Tibial artery (tissue), 4 donors: ENCODE results near the gene PTPN13.

Experiments
- DNase-seq, 2 donors: peaks; one replicate each; pipeline ENCODE4 v3.0.0-alpha.2; 2019
- H3K27ac ChIP-seq, 2 donors: fragments of 200-600 bp; sonication (generic) in 1 of 2; 1 replicate in 1 of 2; 2 replicates in 1 of 2; pipeline ENCODE4 v1.5.1; 2018 to 2019; ENCODE audit warnings: mild to moderate bottlenecking in 1 of 2
- H3K27me3 ChIP-seq, 2 donors: fragments of 200-600 bp; sonication (generic) in 1 of 2; one replicate each; pipeline versions ENCODE4 v1.5.1 to v1.6.0; 2016 to 2019
- H3K36me3 ChIP-seq, 3 donors: fragments of 200-600 bp; sonication (generic) in 2 of 3; one replicate each; pipeline ENCODE4 v1.5.1; 2016 to 2019; ENCODE audit warnings: mild to moderate bottlenecking in 2 of 3
- H3K4me1 ChIP-seq, 4 donors: fragments of 200-600 bp; sonication (generic) in 2 of 4; 1 replicate in 3 of 4; 2 replicates in 1 of 4; pipeline ENCODE4 v1.5.1; 2016 to 2019
- H3K4me3 ChIP-seq, 2 donors: fragments of 200-600 bp; sonication (generic) in 1 of 2; 1 replicate in 1 of 2; 2 replicates in 1 of 2; pipeline ENCODE4 v1.5.1; 2018 to 2019; ENCODE audit warnings: mild to moderate bottlenecking in 2 of 2
- H3K9me3 ChIP-seq, 3 donors: fragments of 200-600 bp; sonication (generic) in 1 of 3; one replicate each; pipeline ENCODE4 v1.5.1; 2016 to 2019
- CTCF ChIP-seq, 2 experiments: fragments of 200-600 bp in 1 of 2; fragments of 450-650 bp in 1 of 2; IDR thresholded peaks; one replicate each; pipeline ENCODE4 v1.5.1; 2017 to 2019; ENCODE audit warnings: antibody characterized with exemption in 2 of 2, mild to moderate bottlenecking in 1 of 2, moderate library complexity in 1 of 2
- intact Hi-C: fragments of 100-400 bp; cut with DNase I; formaldehyde crosslinking; loops from one replicate; pipeline ENCODE4 v1.15.0; 2023; ENCODE audit warnings: low total_unique reads

Gene PTPN13

GRCh38 chr4:86587381-86588140, 6.6 kb upstream of the PTPN13 start:
- no peaks in the 10 kb centered on the region for H3K9me3 ChIP-seq
- no peaks in the 10 kb centered on the region for H3K36me3 ChIP-seq
- TF ChIP-seq CTCF (IDR thresholded peaks at IDR 0.05): no peak
- no peak for DNase-seq
- intact Hi-C loops: no loop called here
- H3K27ac ChIP-seq: no peak overlapping the region
- no peaks in the 10 kb centered on the region for H3K27me3 ChIP-seq
- H3K4me1 ChIP-seq: peaks cover 0 to 8% (median 2%) of the 10 kb centered on the region in 4 donors
- no peak overlapping the region for H3K4me3 ChIP-seq

DNA sequence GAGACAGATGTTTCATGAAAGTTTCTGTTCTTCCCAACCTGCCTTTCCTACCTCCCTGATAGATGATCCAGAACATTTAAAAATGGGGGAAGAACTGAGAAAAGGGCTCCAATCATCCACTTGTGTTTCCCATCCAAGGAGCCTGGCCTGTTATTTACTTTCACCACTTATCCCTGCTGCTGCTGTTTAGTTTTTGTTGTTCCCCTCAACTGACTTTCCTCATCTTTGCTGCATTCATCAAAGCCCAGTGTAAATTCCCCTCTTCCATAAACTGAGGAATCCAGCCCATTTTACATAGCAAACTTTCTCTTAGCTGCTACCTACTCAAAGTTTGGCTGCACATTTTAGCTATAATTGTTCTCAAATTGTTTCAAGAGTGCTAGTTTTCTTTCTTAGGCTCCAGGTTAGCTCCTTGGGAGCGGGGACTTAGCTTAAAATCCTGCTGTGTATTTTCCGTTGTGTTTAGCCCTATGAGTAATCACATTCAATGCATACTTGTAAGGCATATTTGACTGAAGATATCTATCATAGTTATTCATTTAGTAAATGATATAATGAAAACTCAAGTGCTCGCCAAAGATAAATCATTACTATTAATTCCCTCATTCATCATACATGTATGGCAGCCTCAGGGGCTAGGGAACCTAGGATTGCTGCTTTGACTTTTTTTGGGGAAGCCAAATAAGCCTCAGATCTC, 1.4 kb upstream of the PTPN13 start:
- no peak overlapping the region for H3K4me3 ChIP-seq
- no peaks in the 10 kb centered on the region for H3K36me3 ChIP-seq
- H3K9me3 ChIP-seq: no peaks in the 10 kb centered on the region
- DNase-seq: no peak
- intact Hi-C loops: loop anchor here (10.0 kb wide), 1 partner anchor 312 kb away; no protein-coding TSS in a partner anchor
- no peaks in the 10 kb centered on the region for H3K27me3 ChIP-seq
- H3K4me1 ChIP-seq: peaks cover 0 to 28% (median 3%) of the 10 kb centered on the region in 4 donors
- no peak for TF ChIP-seq CTCF (IDR thresholded peaks at IDR 0.05)
- H3K27ac ChIP-seq: peak overlapping the region; percentile 84 to 90

DNA sequence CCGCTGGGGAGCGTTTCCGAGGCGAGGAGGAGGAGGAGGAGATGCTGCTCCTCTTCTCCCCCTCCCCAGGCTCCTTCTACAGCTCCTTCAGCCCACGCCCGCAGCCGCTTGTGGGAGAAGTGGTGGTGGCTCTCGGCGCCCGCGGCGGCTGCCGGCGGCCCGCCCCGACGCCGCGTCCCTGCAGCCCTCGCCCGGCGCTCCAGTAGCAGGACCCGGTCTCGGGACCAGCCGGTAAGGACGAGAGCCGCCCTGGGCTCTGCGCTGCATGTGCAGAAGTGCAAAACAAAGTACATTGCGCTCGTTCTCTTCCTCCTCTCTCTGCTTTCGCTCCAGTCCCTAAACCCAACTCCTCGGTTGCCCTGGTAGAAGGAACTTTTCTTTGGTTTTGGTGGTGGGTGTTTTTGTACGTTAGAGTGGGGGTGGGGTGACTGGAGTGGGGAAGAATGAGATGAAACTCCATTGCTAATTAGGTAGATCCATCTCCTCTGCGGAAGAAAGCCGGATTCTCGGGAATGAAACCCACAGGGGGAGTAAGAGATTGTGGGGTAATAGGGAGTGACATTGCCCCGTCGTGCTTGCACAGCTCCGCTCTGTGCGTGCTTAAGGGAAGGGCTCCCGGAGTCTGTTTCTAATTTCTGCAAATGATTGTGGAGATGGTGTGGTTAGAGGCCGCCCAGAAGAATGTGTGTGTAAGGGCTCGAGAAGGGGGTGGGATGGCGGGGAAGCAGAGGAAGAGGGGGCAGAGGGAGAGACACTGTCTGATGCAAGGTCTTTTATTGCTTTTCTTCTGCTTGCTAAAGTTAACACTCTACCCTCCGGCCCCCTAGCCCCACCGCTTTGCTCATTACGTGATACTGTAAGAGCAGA, 677 bp downstream of the PTPN13 start:
- DNase-seq: peak; percentile 45 to 65

GRCh38 chr4:86595426-86595805, 1.3 kb downstream of the PTPN13 start:
- Histone ChIP-seq H3K4me1 (peaks cover 0 to 36% (median 5%) of the 10 kb centered on the region in 4 donors), H3K4me3 (peak overlapping the region; percentile 71 to 84), H3K36me3 (no peaks in the 10 kb centered on the region), H3K9me3 (no peaks in the 10 kb centered on the region), H3K27ac (peak overlapping the region; percentile 84 to 90), H3K27me3 (no peaks in the 10 kb centered on the region)
- no peak for TF ChIP-seq CTCF (IDR thresholded peaks at IDR 0.05)
- intact Hi-C loops: loop anchor here (5.0 to 10.0 kb wide), 2 partner anchors 98 to 309 kb away; no protein-coding TSS in a partner anchor
- DNase-seq: peak in 1 of 2 donors; percentile 19

More for the DNA sequence above, 677 bp downstream of the PTPN13 start:
- TF ChIP-seq CTCF (IDR thresholded peaks at IDR 0.05): no peak
- intact Hi-C loops: loop anchor here (5.0 to 10.0 kb wide), 2 partner anchors 97 to 310 kb away; no protein-coding TSS in a partner anchor
- Histone ChIP-seq H3K4me1 (peaks cover 0 to 36% (median 5%) of the 10 kb centered on the region in 4 donors), H3K27ac (peak overlapping the region; percentile 84 to 90), H3K4me3 (peak overlapping the region; percentile 71 to 84), H3K27me3 (no peaks in the 10 kb centered on the region), H3K9me3 (no peaks in the 10 kb centered on the region), H3K36me3 (no peaks in the 10 kb centered on the region)

DNA sequence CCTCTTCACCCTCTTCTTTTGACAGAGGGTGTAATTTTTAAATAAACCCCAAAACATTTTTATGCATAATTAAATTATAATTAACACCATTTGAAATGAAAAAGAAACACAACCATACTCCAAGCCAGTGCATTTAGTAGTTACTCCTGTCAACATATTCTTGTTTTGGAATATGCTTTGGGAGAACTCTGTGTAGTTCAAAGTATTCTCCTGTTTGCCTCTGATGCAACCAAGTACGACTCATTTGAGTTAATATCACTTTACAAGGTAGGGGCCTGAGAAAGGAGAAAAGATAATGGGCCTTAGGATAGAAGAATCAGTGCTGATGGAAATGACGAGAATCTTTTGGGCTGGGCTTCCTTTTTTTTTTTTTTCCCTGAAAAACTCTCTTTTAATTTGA, 2.7 kb downstream of the PTPN13 start:
- intact Hi-C loops: loop anchor here (5.0 to 10.0 kb wide), 2 partner anchors 100 to 308 kb away; no protein-coding TSS in a partner anchor

More for the DNA sequence above, 2.7 kb downstream of the PTPN13 start:
- H3K4me3 ChIP-seq: no peak overlapping the region
- TF ChIP-seq CTCF (IDR thresholded peaks at IDR 0.05): no peak
- no peaks in the 10 kb centered on the region for H3K9me3 ChIP-seq
- peaks cover 0 to 36% (median 5%) of the 10 kb centered on the region in 4 donors for H3K4me1 ChIP-seq
- no peaks in the 10 kb centered on the region for H3K27me3 ChIP-seq
- H3K27ac ChIP-seq: peak overlapping the region; percentile 84 to 90
- no peaks in the 10 kb centered on the region for H3K36me3 ChIP-seq
- no peak for DNase-seq
